MM.1S (cell line): ENCODE data around the gene NNAT.

Experiments
- DNase-seq: peaks from one replicate; pipeline ENCODE4 v3.0.0-alpha.2; 2015
- H2AFZ ChIP-seq: fragments of 300-600 bp; sonication (generic); 2 replicates; pipeline ENCODE4 v1.6.0; 2016; ENCODE audit warnings: antibody characterized with exemption, low read length
- H3F3A ChIP-seq: fragments of 300-600 bp; sonication (generic); 2 replicates; pipeline ENCODE4 v1.6.1; 2016; ENCODE audit warnings: mild to moderate bottlenecking, antibody characterized with exemption, low read length, moderate library complexity, mixed read lengths; ENCODE audit not compliant: insufficient read depth
- H3K27ac ChIP-seq: fragments of 300-600 bp; sonication (generic); 2 replicates; pipeline ENCODE4 v1.5.1; 2016; ENCODE audit warnings: mild to moderate bottlenecking, low read length
- H3K27me3 ChIP-seq: fragments of 300-600 bp; sonication (generic); replicated peaks from 2 replicates; pipeline ENCODE4 v1.6.0; 2016; ENCODE audit warnings: low read length; ENCODE audit not compliant: insufficient read depth
- H3K36me3 ChIP-seq: fragments of 300-600 bp; sonication (generic); replicated peaks from 2 replicates; pipeline ENCODE4 v1.6.1; 2016; ENCODE audit warnings: mild to moderate bottlenecking, low read length, mixed read lengths; ENCODE audit not compliant: insufficient read depth
- H3K4me1 ChIP-seq: fragments of 300-600 bp; sonication (generic); 2 replicates; pipeline ENCODE4 v1.6.1; 2016; ENCODE audit warnings: low read length, mixed read lengths
- H3K4me2 ChIP-seq: fragments of 300-600 bp; sonication (generic); 2 replicates; pipeline ENCODE4 v1.6.0; 2016; ENCODE audit warnings: low read depth, low read length
- H3K4me3 ChIP-seq: fragments of 300-600 bp; sonication (generic); 2 replicates; pipeline ENCODE4 v1.5.1; 2016; ENCODE audit warnings: low read length, mixed read lengths
- H3K79me2 ChIP-seq: fragments of 300-600 bp; sonication (generic); 2 replicates; pipeline ENCODE4 v1.6.1; 2016; ENCODE audit warnings: mixed run types, low read length, mixed read lengths
- H3K9ac ChIP-seq: fragments of 300-600 bp; sonication (generic); 2 replicates; pipeline ENCODE4 v1.6.1; 2016; ENCODE audit warnings: low read length, mixed read lengths
- H3K9me2 ChIP-seq: fragments of 300-600 bp; sonication (generic); replicated peaks from 2 replicates; pipeline ENCODE4 v1.6.1; 2016; ENCODE audit warnings: mild to moderate bottlenecking, low read length, mixed read lengths; ENCODE audit not compliant: insufficient read depth
- H3K9me3 ChIP-seq: fragments of 300-600 bp; sonication (generic); replicated peaks from 2 replicates; pipeline ENCODE4 v1.6.1; 2016; ENCODE audit warnings: mild to moderate bottlenecking, low read length, mixed read lengths; ENCODE audit not compliant: insufficient read depth
- H4K20me1 ChIP-seq: fragments of 300-600 bp; sonication (generic); 2 replicates; pipeline ENCODE4 v1.6.1; 2016; ENCODE audit warnings: mild to moderate bottlenecking, low read length, moderate library complexity, mixed read lengths; ENCODE audit not compliant: insufficient read depth
- EZH2 ChIP-seq: fragments of 300-600 bp; sonication (generic); optimal IDR thresholded peaks from 2 replicates; pipeline ENCODE3; 2017; ENCODE audit warnings: low read depth, mild to moderate bottlenecking, antibody characterized with exemption, low read length, mixed read lengths
- EZH2phosphoT487 ChIP-seq: fragments of 300-600 bp; sonication (generic); IDR thresholded peaks from 2 replicates; pipeline ENCODE4 v1.6.1; 2018; ENCODE audit warnings: antibody characterized with exemption, low read length
- TF ChIP-seq, protein P1 (sequence below): fragments of 300-600 bp; sonication (generic); IDR thresholded peaks from 2 replicates; pipeline ENCODE4 v1.5.1; 2016; ENCODE audit warnings: antibody characterized with exemption, low read length, mixed read lengths

The NNAT gene

DNA sequence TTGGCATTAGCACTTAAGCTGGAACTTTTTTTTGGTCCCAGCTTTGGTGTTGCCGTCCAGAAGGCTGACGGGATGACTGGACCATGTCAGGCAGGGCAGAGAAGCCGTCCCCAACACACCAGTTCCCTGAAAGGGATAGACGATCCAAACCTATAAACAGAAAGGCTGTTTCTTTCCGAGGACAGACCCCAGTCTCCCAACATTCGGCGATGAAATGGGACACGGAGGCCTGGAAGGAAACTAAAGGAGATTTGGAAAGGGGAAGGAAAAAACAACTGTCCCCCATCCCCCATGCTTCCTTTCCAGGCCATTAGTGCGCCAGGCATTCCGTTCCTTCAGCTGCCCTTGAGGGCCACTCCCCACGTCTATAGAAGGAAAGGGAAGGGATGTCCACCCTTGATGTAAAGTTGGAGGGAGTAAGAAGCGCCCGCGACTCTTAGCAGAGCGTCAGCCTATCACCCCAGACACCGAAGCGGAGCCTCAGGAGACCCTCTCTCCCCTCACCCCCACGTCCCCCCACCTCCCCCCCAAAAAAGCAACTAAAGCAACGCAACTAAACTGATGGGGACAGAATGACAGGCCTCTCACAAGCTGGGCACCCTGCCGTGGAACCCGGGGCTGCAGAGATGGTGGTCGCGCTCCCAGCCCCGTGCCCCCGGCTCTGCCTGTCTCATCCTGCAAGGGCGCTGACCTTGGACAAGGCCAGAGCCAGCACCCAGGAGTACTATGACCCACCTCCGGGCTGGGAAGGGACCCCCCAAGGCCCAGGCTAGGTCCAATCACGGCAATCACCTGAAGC lies 6.0 kb downstream of the NNAT start:
- Histone ChIP-seq H3K36me3 (no peaks in the 10 kb centered on the region), H3K9me2 (no peaks in the 10 kb centered on the region), H3K27ac (peak overlapping the region; percentile 82; the same call in 1 of the 2 replicates), H2AFZ (peak overlapping the region; percentile 88), H3F3A (peaks cover 7% of the 10 kb centered on the region; the same call in 1 of the 2 replicates), H4K20me1 (no peaks in the 10 kb centered on the region), H3K9ac (peak overlapping the region; percentile 97), H3K79me2 (peaks cover 43% of the 10 kb centered on the region), H3K27me3 (no peaks in the 10 kb centered on the region), H3K9me3 (no peaks in the 10 kb centered on the region), H3K4me3 (peak overlapping the region; percentile 91), H3K4me2 (peak overlapping the region; percentile 91), H3K4me1 (peaks cover 33% of the 10 kb centered on the region)
- TF ChIP-seq EZH2phosphoT487 (no peak), EZH2 (no peak)
- TF ChIP-seq, protein P1, sequence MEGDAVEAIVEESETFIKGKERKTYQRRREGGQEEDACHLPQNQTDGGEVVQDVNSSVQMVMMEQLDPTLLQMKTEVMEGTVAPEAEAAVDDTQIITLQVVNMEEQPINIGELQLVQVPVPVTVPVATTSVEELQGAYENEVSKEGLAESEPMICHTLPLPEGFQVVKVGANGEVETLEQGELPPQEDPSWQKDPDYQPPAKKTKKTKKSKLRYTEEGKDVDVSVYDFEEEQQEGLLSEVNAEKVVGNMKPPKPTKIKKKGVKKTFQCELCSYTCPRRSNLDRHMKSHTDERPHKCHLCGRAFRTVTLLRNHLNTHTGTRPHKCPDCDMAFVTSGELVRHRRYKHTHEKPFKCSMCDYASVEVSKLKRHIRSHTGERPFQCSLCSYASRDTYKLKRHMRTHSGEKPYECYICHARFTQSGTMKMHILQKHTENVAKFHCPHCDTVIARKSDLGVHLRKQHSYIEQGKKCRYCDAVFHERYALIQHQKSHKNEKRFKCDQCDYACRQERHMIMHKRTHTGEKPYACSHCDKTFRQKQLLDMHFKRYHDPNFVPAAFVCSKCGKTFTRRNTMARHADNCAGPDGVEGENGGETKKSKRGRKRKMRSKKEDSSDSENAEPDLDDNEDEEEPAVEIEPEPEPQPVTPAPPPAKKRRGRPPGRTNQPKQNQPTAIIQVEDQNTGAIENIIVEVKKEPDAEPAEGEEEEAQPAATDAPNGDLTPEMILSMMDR: no peak
- no peak for DNase-seq

DNA sequence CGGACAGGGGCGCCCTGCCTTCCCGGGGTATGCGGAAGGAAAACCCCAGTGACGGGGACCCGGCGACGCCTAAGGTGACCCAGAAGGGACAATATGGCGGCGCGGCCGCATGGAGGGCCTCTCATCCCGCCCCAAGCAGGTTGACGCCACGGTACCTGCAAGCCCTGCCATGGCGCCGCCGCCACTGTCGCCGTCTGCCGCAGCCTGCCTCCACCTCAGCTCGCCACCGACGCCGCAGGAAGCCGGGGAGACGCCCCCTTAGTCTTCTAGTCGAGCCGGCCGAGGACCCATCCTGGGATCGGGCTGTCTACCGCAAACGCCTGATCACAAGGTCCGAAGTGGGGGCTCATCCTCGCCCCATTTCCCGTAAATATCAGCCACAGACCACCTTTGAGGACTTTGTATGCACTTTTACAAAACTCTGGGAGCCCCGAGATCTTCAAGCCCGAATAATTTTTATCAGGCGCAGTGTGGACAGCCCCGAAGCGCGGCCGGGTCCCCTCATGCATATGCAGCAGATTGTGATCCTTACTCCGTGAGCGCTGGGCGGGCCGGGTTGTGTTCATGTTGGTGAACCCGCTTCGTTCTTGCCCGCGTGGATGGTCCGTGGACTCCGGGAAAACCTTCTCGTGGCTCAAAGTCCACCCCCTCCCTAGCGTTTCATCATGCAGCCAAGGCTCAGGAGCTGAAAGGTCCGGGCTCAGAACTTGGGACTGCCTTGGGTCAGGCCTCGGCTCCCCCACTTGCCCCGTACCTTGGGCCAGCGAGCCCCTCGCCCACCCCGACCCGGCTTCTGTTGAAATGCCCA lies 6.8 kb downstream of the NNAT start, which contains the start of gene BLCAP:
TSS of gene BLCAP (minus strand) at position 239 of the 808 bp plus-strand sequence. CDS start 8,702 bp downstream, outside the sequence.
- no peaks in the 10 kb centered on the region for H4K20me1 ChIP-seq
- H3F3A ChIP-seq: peaks cover 7% of the 10 kb centered on the region; the same call in 1 of the 2 replicates
- H3K4me3 ChIP-seq: peak within 1 kb of the TSS; percentile 91
- peaks cover 33% of the 10 kb centered on the region for H3K4me1 ChIP-seq
- H3K79me2 ChIP-seq: peaks cover 38% of the 10 kb centered on the region
- no peaks in the 10 kb centered on the region for H3K9me2 ChIP-seq
- TF ChIP-seq EZH2phosphoT487: no peak
- no peak for TF ChIP-seq EZH2
- TF ChIP-seq, protein P1: no peak
- H3K36me3 ChIP-seq: no peaks in the 10 kb centered on the region
- peak within 1 kb of the TSS; percentile 91 for H3K4me2 ChIP-seq
- DNase-seq: peak; percentile 89
- no peaks in the 10 kb centered on the region for H3K27me3 ChIP-seq
- no peaks in the 10 kb centered on the region for H3K9me3 ChIP-seq
- H3K9ac ChIP-seq: peak within 1 kb of the TSS; percentile 97
- H3K27ac ChIP-seq: peak within 1 kb of the TSS; percentile 82
- peak within 1 kb of the TSS; percentile 88 for H2AFZ ChIP-seq

DNA sequence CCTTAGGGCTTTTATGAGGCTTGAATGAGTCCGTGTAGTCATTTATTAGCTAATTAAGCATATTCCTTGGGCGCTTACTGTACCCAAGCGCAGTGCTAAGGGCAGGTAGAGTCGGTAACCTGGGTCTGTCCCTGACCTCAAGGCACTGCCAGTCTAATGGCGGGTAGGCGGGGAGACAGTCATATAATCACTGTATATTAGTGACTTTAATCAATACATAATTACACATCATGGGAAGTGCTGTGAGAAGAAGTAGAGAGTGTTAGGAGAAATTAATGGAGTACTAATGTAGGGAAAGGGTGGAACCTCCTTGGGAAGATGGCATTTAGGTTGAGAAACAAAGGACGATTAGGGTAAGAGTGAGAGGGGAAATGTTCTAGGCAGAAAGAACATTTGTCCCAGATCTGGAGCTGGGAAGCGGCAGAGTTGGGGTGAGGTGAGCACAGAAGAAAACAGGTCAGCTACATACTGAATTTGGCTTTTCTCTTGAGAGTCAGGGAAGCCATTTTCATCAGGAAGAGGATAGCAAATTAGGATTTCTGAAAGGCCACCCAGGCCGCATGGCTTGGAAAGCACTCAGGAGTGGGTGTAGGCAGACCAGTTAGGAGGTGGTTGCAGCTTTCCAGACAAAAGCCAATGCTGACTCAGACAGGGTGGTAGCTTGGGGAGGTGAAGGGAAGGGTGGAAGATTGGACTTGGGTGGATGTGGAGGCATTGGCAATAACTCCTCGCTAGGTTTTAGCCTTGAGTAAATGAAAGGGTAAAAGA lies 7.6 kb downstream of the NNAT start:
- H2AFZ ChIP-seq: peak overlapping the region; percentile 88
- no peak for TF ChIP-seq EZH2
- TF ChIP-seq, protein P1: no peak
- H3K9me3 ChIP-seq: no peaks in the 10 kb centered on the region

More for the DNA sequence above, 7.6 kb downstream of the NNAT start:
- peaks cover 7% of the 10 kb centered on the region; the same call in 1 of the 2 replicates for H3F3A ChIP-seq
- no peak overlapping the region for H3K27ac ChIP-seq
- no peaks in the 10 kb centered on the region for H4K20me1 ChIP-seq
- peak overlapping the region; percentile 91 for H3K4me3 ChIP-seq
- peaks cover 30% of the 10 kb centered on the region for H3K79me2 ChIP-seq
- no peaks in the 10 kb centered on the region for H3K9me2 ChIP-seq
- H3K27me3 ChIP-seq: no peaks in the 10 kb centered on the region
- peak overlapping the region; percentile 91 for H3K4me2 ChIP-seq
- peak overlapping the region; percentile 97 for H3K9ac ChIP-seq
- DNase-seq: no peak
- no peaks in the 10 kb centered on the region for H3K36me3 ChIP-seq
- peaks cover 33% of the 10 kb centered on the region for H3K4me1 ChIP-seq
